Inflammatory macrophage treated with lipopolysaccharide for 4 hours (primary cell): ENCODE data around the gene MGAT5.
"Not testable (repeated sequence)": the region's sequence is repeated elsewhere in the genome, so short reads cannot be mapped to it uniquely, and the experiment has no call there.

ENCODE experiments used
- DNase-seq: peaks from one replicate; pipeline ENCODE4 v3.0.0-alpha.2; 2020

Gene MGAT5

DNA sequence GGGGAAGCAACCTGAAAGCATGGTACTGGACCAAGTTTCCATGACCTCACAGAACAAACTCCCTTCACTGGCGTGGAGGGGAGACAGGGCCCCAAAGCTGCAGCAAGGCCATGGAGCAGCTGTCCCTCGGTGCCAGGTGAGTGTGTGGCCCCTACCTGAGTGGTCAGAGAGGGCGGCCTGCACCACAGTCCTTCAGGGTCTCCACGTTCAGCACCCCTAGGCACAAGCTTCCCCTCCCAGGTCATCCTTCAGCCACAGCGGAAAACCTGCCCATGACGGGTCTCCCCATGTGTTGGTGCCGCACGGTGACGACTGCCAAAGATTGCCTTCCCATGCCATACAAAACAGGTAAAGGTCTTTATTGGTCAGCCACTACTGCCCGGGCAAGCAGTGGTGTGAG is 201.6 kb downstream of the MGAT5 start:
- no peak for DNase-seq

DNA sequence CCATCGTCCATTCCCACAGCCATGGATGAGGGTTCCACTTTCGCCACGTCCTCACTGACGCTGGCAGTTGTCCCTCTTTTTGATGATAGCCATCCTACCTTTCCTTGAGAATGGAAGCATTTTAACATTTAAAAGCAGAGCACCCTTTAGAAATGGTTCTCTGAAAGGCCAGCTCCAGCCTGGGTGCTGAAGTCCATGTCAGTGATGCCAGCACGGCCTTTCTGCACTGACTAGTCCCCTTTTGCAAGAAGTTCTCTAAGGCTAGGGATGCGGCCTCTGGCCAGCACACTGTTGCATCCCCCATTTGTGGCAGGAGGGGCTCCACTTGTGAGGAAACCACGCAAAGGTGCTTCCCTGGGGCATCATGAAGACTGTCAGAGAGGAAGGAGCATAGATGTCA is 203.5 kb downstream of the MGAT5 start:
- DNase-seq = no peak

DNA sequence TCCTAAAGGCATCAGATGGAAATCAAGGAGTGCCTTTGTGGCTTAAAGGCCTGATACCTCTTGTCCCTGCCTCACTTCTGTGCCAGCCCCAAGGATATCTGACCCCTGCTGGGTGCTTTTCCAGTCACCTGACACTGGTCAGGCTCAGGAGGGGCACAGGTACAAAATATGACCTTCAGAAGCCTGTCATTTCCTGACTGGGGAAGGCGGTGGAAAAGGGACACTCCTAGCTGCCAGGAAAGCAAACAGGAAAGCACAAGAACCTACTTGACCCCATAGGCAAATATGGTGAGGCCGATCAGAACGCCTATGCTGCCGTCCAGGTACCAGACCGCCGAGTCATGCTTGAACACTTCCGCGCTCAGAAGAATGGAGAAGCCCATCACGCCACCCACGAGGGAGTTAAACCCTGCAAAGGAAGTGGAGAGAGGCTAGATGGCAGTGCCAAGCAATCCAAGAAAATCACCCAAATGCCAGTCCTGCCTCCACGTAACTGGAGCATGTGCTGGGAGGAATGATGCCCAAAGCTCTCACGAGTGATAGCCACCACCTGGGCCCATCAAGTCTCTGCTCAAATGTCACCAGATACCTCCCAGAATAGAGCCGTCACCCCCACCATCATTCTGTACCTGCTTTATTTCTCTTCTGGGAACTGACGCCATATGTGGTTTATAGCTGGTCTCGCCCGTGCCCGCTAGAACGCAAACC is 204.0 kb downstream of the MGAT5 start:
- DNase-seq = no peak

DNA sequence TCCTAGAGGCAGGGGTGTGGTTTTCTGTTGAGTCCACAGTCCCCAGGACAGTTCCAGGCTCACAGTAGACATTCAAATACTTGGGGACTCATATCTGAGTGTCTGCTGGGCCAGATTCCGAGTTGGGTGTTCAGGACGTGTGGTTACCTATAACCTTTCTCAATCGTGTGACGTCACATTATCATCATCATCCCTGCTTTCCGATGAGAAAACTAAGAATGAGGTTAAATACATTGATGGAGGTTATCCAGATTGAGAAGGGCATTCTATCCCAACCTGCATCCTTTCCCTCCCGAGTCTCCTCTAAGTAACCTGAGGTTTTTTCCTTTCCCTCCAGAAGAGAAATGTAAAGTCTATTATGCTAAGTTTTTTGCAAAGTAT is 204.6 kb downstream of the MGAT5 start:
- no peak for DNase-seq

DNA sequence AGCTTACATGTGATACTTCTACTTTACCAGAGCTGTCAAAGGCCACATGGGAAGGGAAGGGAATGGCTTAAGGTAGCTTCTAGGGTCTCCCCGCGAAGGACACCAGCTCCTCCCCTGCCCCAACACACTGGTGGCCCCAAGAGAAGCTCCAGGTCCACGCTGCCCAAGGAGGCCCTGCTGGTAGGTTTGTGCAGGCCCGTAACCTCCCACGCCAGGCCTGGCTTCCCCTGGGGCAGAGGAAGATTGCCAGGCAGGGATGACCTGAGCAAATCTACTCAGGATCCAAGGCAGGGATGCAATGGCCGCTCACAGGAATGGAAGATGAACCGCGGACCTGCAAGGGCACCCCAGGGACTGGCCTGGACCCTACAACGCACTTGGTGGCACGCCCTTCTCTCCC is 205.1 kb downstream of the MGAT5 start:
- DNase-seq = no peak

DNA sequence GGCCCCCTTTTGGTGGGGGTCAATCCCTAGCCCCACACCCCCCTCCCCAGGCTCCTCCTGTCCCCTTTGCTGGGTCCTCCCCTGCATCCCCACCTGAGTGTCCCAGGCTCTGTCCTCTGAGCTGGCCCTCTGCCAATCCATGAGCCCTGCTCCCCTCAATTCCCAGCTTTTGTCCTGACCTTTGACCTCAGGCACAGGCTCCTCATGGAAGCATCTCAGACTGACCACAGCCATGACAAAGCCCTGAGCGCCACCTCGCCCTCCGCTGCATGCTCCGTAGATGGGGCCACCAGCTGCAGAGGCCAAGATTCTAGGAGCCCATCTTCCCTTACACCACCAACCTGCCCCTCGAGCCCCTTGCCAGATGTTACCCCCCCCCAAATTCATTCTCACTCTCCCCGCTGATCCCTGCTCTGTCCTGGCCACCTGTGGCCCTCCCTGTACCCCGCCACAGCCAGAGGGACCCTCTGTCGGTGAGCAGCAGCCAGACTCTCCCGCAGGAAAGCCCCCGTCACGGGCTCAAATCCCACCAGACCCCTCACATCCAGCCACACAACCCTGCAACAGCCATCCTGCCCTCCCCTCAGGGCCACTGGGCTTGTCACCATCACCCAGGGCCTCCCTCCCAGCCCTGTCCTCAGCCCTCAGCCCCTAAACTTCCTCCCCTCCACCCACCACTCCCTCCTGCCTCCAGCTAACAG is 206.0 kb downstream of the MGAT5 start:
- no peak for DNase-seq

DNA sequence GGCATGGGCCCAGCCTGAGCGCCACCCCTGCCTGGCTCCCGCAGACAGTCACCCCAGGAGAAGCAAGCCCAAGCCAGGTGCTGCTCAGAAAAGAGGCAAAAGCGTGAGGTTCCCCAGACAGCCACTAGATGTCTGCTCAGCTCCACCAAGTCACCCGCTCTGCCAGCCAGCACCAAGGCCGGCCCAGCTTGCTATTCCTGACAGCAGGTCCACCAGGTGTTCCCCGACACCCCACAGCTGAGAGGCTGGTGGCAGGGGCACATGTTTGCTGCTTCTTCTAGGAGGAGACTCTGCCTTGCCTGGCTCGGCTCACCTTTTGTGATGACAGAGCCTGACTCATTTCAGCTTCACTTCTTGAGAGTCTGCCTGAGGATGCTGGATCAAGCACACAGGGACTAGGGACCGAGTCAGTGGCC is 206.7 kb downstream of the MGAT5 start:
- peak; percentile 19 for DNase-seq

DNA sequence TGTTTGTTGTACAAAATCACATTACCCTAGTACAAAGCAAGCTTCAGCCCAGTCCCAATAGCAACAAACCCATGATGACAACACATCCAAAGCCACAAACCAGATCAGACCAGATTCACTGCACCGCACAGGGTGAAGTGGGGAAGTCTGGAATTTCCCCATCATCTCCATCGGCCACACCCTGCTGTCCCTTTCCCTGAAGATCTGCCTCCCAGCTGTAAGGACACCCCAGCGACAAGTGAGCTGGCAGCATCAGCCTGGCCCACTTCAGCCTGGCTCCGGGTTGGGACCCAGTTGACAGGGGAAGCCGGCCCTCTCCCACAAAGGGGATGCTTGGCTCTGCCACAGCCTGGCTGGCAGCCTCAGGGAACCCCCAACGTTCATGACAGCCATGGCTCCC is 207.6 kb downstream of the MGAT5 start:
- peak; percentile 84 for DNase-seq

DNA sequence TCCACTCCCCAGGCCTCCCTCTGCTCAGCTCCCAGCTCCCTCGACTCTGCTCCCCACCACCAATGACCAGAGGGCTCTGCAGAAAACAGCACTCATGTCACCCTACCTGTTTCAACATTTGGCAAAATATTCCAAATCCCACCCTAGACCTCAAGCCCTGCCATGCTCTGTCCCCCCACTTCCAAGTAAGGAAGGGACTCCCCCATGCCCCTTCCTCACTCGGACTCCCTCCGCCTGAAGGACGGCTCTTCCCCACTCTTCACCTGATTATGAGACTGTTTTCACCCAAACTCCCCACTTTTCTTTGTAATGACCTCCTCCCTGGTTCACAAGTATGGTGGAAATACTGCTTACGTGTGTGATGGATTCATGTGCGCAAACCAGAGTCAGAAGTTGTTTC is 208.4 kb downstream of the MGAT5 start:
- DNase-seq = no peak

DNA sequence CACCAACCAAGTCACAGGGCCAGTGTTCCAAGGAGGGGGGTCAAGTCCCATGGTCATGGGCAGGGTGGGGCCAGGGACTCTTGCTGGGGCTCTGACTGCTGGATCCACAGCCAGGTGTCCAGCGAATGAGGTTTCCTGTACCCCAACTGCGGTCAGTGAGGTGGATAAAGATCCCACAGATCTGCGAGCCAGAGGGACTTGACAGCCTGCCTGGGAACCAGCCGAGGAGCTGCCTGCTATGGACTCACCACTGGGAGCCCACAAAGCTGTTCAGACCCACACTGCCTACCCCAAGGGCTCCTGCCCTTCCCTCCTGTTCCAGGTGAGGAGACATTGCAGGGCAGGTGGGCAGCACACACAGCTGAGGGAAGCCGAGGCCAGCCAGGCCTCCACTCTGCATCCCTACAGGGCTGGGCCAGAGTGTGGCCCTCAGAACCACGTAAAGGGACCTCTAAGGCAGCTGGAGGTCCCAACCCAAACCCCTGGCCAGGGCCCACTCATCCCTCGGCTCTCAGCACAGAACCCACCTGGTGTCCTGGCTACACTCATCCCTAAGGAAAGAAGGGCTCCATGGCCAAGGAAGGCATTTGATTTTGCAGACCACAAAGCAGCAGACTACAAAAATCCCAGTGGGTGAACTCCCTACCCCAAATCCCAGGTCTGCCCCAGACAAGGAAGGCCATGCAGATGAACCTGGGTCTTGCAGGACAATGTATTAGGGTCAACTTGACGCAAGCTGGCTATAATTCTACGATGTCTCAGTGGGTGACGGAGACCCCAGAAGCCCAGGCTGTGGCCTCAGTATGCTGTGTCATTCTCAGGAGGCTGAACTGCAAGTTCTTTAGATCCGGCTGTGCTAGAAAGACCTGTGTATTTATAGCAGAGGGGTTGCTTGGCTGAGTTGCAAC is 209.2 kb downstream of the MGAT5 start:
- DNase-seq = no peak

DNA sequence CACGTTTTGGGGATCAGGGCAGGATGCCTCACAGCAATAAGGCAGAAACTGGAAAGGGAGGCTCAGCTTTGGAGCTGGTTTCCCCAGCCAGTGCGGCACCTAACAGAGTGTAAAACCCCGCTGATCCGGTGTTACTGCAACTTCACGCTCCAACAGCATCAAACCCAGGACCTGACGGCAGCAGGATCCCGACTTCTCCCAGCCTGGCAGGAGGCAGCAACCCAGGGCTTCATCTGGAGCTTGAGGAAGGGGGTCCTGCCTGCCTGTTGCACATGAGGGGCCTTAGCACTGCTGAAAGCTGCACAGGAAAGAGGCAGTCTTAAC is 209.8 kb downstream of the MGAT5 start:
- no peak for DNase-seq

DNA sequence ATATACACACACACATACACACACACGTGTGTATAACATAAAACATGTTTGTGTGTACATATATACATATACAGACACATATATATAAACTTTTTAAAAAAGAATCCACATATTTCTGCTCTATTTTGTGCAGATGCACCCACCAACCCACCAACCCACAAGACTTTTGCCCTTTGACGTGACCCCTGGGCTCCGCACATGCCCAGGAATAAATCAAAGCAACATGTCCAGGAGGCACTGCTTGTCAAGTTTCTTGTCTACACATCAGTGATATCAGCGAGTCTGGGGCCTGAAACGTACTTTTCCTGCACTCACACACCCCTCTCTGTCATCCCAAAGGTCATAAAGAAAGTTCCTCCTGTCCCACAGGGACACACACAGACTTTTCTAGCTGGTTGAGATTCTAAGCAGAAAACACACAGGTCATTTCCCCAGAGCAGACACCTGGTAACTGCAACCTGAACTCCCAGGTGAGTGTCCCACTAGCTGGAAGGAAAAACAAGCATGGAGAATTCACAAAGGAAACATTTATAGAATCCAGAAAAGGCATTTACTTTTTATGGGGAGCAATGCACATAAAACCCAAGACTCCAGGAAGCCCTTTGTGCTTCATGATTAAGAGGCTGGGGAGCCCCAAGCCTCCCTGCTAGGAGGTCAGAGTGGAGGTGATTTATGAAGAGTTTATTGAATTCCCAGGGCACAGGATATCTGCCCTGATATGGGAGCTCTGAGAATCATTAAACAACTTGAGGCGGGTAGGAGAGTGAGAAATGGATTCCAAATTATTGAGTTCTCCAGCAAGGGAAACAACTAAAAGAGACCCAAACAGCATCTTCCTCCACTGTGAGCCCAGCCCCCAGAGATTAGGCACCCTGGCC is 211.6 kb downstream of the MGAT5 start:
- DNase-seq = no peak

DNA sequence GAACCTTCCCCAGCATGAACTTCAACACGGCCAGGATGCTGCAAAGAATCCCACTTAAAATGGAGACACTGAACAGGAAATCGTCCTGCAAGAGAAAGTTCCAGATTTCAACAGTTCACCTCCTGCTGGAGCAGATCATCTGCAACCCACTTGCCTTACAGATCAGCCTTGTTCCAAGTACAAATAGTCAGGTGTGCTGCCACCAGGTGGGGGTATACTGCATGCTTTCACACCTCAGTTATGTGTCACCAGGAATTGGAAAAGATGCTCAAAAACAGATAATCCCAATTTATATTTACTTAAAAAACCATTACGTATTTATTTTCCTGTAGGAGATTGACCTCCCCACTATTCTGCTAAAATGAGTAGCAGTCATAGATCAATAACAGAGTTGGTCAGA is 212.3 kb downstream of the MGAT5 start:
- no peak for DNase-seq

DNA sequence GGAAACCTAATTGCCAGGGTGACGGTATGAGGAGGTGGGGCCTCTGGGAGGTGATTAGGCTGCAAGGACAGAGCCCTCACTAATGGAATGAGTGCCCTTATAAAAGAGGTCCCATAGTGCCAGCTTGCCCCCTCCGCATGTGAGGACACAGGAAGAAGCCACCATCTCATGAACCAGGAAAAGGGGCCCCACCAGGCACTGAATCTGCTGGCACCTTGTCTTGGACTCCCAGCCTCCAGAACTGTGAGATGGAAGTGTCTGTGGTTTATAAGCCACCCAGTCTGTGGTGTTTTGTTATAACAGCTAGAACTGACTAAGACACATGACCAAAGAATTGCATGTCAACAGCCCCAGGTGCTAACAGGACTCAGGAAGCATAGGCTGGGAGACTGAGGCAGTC is 214.3 kb downstream of the MGAT5 start:
- no peak for DNase-seq

DNA sequence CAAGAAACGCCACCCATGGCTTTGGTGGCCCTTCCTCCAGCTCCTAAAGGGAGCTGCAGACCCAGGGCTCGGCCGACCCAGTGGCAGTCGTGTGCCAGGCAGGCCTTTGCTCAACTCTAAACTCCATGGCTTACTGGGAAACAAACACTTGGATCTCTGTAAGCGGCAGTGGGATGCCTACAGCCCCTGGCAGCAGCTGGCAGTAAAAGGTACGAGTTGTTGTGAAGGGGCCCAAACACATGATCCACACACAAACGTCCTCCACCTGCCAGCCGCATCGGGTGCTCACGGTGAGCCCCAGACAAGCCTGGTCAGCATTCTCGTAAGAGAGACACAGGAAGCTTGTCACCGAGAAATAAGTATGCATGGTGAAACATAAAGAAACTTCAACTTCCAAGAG is 214.9 kb downstream of the MGAT5 start:
- no peak for DNase-seq

DNA sequence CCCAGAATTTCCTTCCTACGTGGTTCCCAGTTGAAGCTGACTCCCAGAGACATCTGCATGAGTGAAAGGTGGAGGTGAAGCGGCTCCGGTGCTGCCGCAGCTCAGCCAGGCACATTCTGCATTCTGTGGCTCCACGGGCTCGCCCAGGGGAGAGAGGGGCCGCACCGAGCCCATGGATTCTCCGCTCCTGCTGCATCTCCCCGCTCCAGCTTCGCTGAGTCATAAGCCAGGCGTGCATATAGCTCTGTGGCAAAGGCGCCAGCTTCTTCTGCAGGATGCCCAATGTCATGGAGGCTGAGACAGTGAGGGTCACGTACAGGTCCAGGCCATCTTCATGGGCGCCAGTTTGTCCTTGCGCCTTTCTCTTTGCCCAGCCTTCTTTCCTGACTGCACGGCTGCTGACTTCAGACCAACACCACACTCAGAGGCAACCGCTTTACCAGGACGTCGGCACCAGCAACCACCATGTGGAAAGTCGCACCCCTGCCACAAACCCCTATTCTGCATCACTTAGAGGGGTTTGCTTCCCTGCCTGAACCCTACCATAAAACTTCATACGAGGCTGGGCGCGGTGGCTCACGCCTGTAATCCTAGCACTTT is 215.7 kb downstream of the MGAT5 start:
- no peak for DNase-seq

DNA sequence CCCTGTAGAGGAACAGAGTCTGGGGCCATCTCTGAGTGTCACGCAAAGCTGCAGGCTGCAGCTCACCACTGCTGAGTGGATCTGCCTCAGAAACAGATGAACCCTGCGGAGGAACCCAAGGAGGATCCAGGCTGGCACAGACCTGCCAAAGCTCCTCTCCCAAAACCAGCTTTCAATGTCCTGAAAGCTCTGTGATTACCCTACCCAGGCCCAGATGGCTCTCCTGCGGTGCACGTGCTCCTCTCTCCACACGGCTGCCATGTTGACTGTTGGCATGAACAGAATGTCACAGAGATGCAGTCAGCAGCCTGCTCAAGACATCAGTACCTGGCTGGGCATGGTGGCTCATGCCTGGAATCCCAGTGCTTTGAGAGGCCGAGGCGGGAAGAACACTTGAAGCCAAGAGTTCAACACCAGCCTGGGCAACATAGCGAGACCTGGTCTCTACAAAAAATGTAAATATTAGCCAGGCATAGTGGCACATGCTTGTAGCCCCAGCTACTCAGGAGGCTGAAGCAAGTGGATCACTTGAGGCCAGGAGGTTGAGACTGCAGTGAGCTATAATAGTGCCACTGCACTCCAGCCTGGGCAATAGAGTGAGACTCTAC is 216.8 kb downstream of the MGAT5 start:
- no peak for DNase-seq

DNA sequence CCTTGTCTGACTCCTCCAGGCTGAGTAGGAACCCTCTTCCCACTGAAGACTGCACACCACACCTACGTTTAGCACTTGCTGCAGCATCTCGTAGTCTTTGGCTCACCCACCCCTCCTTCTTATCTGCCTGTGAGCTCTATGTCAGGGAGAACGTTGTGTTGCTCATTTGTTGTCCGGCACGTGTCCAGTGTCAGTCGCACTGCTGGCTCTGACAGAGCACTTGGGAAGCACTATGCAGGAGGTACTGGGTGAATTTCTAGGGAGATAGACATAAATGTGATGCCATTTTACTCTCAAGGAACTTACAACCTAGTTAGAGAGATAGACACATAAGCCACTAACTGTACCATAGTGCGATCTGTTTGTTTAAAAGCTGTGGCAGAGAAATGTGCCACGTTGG is 223.1 kb downstream of the MGAT5 start:
- not testable (repeated sequence) for DNase-seq

DNA sequence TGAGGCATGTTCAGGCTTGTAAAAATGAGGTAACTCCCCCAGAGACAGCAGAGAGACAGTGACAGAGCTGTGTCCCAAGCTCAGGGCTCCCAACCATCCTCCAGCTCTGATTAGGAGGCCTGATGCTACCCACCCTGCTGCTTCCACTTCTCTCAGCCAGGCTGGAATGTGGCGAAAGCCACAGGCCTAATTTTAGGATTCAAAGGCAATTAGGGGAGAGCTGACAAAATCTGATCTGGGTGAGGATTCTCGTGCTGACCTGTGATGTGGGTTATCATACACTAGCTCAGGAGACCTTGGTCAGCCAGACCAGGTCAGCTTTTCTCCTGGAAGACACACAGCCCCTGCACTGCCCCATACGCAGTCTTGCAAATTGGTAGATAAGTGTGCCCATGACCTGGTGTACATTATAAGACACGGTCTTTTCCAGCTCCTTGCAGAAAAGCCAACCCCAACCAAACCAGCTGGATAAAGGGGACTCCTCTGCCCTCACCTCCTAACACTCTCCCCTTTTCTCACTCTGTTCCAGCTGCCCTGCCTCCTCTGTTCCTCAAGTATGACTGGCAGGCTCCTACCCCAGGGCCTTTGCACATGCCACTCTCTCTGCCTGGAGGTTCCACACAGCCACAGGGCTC is 225.9 kb downstream of the MGAT5 start:
- no peak for DNase-seq

DNA sequence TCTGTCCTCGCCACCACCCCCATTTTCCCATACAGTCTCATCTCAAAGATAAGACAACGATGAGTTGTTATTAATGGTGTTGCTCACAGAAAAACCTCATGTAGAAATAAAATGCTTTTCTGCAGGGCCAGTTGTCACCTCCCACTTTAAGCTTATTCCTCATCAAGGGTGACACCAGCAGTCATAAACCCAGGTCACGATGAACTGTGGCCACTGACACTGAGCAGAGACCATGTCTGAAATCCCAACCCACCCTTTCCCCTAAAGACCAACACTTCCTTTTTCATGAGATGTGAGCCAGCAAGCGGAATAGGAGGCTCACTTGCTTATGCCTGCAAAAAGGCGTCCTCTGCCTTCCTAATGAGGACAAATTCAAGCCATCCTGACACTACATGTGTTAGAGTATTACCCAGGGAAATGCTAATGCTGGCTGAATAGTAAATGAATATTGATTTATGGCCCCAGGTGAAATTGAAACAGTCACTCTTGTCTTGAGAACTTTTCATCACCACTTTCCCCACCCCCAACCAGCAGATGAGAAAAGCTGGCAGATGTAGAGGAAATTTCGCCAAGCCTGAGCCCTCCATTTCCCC is 228.4 kb downstream of the MGAT5 start:
- DNase-seq = peak; percentile 47

DNA sequence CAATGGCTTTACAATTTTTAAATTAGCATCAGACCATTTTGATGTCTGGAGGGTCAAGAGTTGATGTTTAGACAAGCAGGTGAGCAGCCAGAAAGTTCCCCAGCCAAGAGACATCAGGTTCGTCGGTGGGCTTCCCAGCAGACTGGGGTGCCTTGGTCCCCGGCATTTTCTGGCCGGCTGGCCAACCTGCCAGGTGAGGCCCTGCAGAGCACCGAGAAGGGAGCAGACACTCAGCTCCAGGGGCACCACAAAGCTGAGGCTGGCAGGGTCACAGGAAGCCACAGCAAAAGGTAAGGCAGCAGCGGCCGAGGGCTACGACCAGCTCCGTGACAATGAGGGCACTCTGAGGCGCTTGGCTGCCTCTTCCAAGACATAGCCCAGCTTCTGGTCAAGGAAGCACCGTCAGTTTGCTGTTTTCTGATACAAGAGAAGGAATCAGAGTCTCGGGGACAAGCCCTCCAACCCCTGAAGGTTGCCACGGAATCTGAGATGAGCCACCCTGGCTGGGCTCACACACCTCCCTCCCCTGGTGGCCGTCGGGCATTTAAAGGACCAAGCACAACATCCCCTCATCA is 229.0 kb downstream of the MGAT5 start:
- DNase-seq = no peak
